Natural killer cell (primary cell): ENCODE measurements around the gene EHD1. TPM values are rescaled to one million over a fixed set of nuclear protein-coding genes. Genes with fewer than 3 reads are reported as not detected.

Source experiments
- ATAC-seq, 3 donors: fragments of 150-1000 bp in 2 of 3; fragments of 200-7000 bp in 1 of 3; cut with Tn5 transposase; 1 replicate in 1 of 3; 2 replicates in 2 of 3; pipeline ENCODE4 v1.10.0; 2021; ENCODE audit warnings: mild to moderate bottlenecking in 2 of 3, moderate library complexity in 2 of 3
- DNase-seq, 2 donors: peaks; one replicate each; pipeline versions ENCODE4 v3.0.0 to v3.0.0-alpha.2; 2013 to 2021; ENCODE audit warnings: mixed read lengths in 1 of 2
- H3K27ac ChIP-seq: one replicate; pipeline ENCODE4 v1.5.1; 2013; ENCODE audit warnings: mild to moderate bottlenecking, low read length
- H3K27me3 ChIP-seq: one replicate; pipeline ENCODE4 v1.6.1; 2013; ENCODE audit warnings: low read length; ENCODE audit not compliant: control insufficient read depth, insufficient read depth
- H3K36me3 ChIP-seq: one replicate; pipeline ENCODE4 v1.6.1; 2013; ENCODE audit warnings: low read length; ENCODE audit not compliant: control insufficient read depth, insufficient read depth
- H3K4me1 ChIP-seq: one replicate; pipeline ENCODE4 v1.6.1; 2013; ENCODE audit warnings: low read length; ENCODE audit not compliant: control insufficient read depth, insufficient read depth
- H3K4me3 ChIP-seq: one replicate; pipeline ENCODE4 v1.5.1; 2013; ENCODE audit warnings: low read length
- H3K9me3 ChIP-seq: one replicate; pipeline ENCODE4 v1.6.1; 2013; ENCODE audit warnings: low read length; ENCODE audit not compliant: control insufficient read depth, insufficient read depth
- H3K27ac Mint-ChIP-seq, 2 donors: one replicate each; pipeline ENCODE4 v1.8.0; 2022; ENCODE audit warnings: mild to moderate bottlenecking in 2 of 2, mixed read lengths in 2 of 2, moderate library complexity in 1 of 2
- H3K27me3 Mint-ChIP-seq, 2 donors: one replicate each; pipeline ENCODE4 v1.8.0; 2022; ENCODE audit warnings: low read depth in 2 of 2, mixed read lengths in 2 of 2
- H3K36me3 Mint-ChIP-seq: one replicate; pipeline ENCODE4 v1.8.0; 2022; ENCODE audit warnings: mixed read lengths
- H3K4me1 Mint-ChIP-seq, 2 donors: one replicate each; pipeline ENCODE4 v1.8.0; 2022; ENCODE audit warnings: mixed read lengths in 2 of 2
- H3K4me3 Mint-ChIP-seq: one replicate; pipeline ENCODE4 v1.8.0; 2022; ENCODE audit warnings: mild to moderate bottlenecking, moderate library complexity, mixed read lengths
- H3K9me3 Mint-ChIP-seq, 2 donors: one replicate each; pipeline ENCODE4 v1.8.0; 2022; ENCODE audit warnings: mixed read lengths in 2 of 2
- CTCF ChIP-seq: fragments of 200-600 bp; IDR thresholded peaks from one replicate; pipeline ENCODE4 v1.8.0; 2022; ENCODE audit warnings: antibody characterized with exemption
- WGBS: methylation state at CpG from one replicate; pipeline ENCODE4 v1.1.7; 2013; ENCODE audit warnings: missing lambda C conversion rate; ENCODE audit not compliant: insufficient coverage; 5-methylcytosine and 5-hydroxymethylcytosine counted together
- intact Hi-C: fragments of 100-400 bp; cut with micrococcal nuclease; formaldehyde crosslinking; loops from one replicate; pipeline ENCODE4 v1.14.2; 2022
- total RNA-seq, 4 donors: library from RNA; stranded (reverse); fragments of 120-200 nt in 1 of 4; gene quantifications; one replicate each; pipeline versions ENCODE4 v1.2.3 to v1.2.4, GENCODE V29; 2013 to 2022

The EHD1 gene
- total RNA-seq, 3 donors from 2014 or later (not counting 1 experiment from before 2014, with no cell fraction given) = 218 to 246 (median 225) TPM

GRCh38 chr11:64844330-64845128, 33.9 kb downstream of the EHD1 start, which contains the start of gene CDC42BPG:
Gene CDC42BPG (minus strand): TSS chr11:64844653. CDS start chr11:64844569, 84 bp downstream.
- peak; percentile 62 to 85 for DNase-seq
- peak; percentile 78 for TF ChIP-seq CTCF
- intact Hi-C loops = loop anchor here (5.0 to 10.0 kb wide), 3 partner anchors 168 to 490 kb away; partner anchors contain the start of genes ARL2, DPF2 and TM7SF2
- no peaks in the 10 kb centered on the region for H3K36me3 Mint-ChIP-seq
- H3K4me1 Mint-ChIP-seq = peaks cover 28 to 42% of the 10 kb centered on the region in 2 donors
- Histone ChIP-seq H3K4me1 (peaks cover 44% of the 10 kb centered on the region), H3K27me3 (no peaks in the 10 kb centered on the region), H3K9me3 (no peaks in the 10 kb centered on the region), H3K27ac (peak within 1 kb of the TSS; percentile 49), H3K36me3 (no peaks in the 10 kb centered on the region), H3K4me3 (peak within 1 kb of the TSS; percentile 40)
- WGBS = under 1% methylated on average over 90 of the region's 96 CpGs
- H3K4me3 Mint-ChIP-seq = peak within 1 kb of the TSS; percentile 80
- ATAC-seq = peak; percentile 80 to 85 (median 81)
- peak within 1 kb of the TSS; percentile 74 to 79 for H3K27ac Mint-ChIP-seq
- H3K9me3 Mint-ChIP-seq = no peaks in the 10 kb centered on the region
- no peaks in the 10 kb centered on the region for H3K27me3 Mint-ChIP-seq

- 49% methylated on average over 27 of the region's 27 CpGs for WGBS
- H3K36me3 Mint-ChIP-seq = no peaks in the 10 kb centered on the region
- ATAC-seq (no peak), DNase-seq (no peak)
- H3K4me3 Mint-ChIP-seq = peak overlapping the region; percentile 80
- Histone ChIP-seq H3K4me1 (peaks cover 37% of the 10 kb centered on the region), H3K9me3 (no peaks in the 10 kb centered on the region), H3K4me3 (peak overlapping the region; percentile 17), H3K27ac (no peak overlapping the region), H3K27me3 (no peaks in the 10 kb centered on the region), H3K36me3 (no peaks in the 10 kb centered on the region)
- H3K9me3 Mint-ChIP-seq = no peaks in the 10 kb centered on the region
- intact Hi-C loops = loop anchor here (10.0 kb wide), 1 partner anchor 491 kb away; the partner anchor contains the start of gene DPF2
- peaks cover 21 to 35% of the 10 kb centered on the region in 2 donors for H3K4me1 Mint-ChIP-seq
- peak overlapping the region in 1 of 2 donors; percentile 79 for H3K27ac Mint-ChIP-seq
- H3K27me3 Mint-ChIP-seq = no peaks in the 10 kb centered on the region
- TF ChIP-seq CTCF = no peak
Measured at GRCh38 chr11:64843686-64844329, 34.6 kb downstream of the EHD1 start.

GRCh38 chr11:64842851-64843685, 35.4 kb downstream of the EHD1 start:
- TF ChIP-seq CTCF = no peak
- peaks cover 13 to 28% of the 10 kb centered on the region in 2 donors for H3K4me1 Mint-ChIP-seq
- H3K4me3 Mint-ChIP-seq = peak overlapping the region; percentile 80
- no peak for ATAC-seq
- intact Hi-C loops = loop anchor here (10.0 kb wide), 1 partner anchor 492 kb away; the partner anchor contains the start of gene DPF2
- Histone ChIP-seq H3K4me1 (peaks cover 30% of the 10 kb centered on the region), H3K36me3 (no peaks in the 10 kb centered on the region), H3K27ac (no peak overlapping the region), H3K4me3 (no peak overlapping the region), H3K9me3 (no peaks in the 10 kb centered on the region), H3K27me3 (no peaks in the 10 kb centered on the region)
- no peaks in the 10 kb centered on the region for H3K36me3 Mint-ChIP-seq
- no peaks in the 10 kb centered on the region for H3K9me3 Mint-ChIP-seq
- DNase-seq = peak in 1 of 2 donors; percentile 12
- WGBS = 94% methylated on average over 18 of the region's 19 CpGs
- peak overlapping the region in 1 of 2 donors; percentile 79 for H3K27ac Mint-ChIP-seq
- H3K27me3 Mint-ChIP-seq = no peaks in the 10 kb centered on the region
